Cardiac fibroblast (primary cell): ENCODE results near the gene ARIH1.
A peak's percentile ranks its signal among the peaks of the same experiment; 100 is the strongest.
"Not testable (repeated sequence)": the region's sequence is repeated elsewhere in the genome, so short reads cannot be mapped to it uniquely, and the experiment has no call there.

Source experiments
- DNase-seq, 2 donors: peaks; one replicate each; pipeline versions ENCODE4 v3.0.0 to v3.0.0-alpha.2; 2010; ENCODE audit warnings: low read depth in 2 of 2
- H3K4me3 ChIP-seq, 2 donors: replicated peaks in 1 of 2; 1 replicate in 1 of 2; 2 replicates in 1 of 2; pipeline ENCODE4 v1.5.1; 2011; ENCODE audit warnings: low read depth in 2 of 2, low read length in 2 of 2, mild to moderate bottlenecking in 2 of 2, moderate library complexity in 1 of 2
- CTCF ChIP-seq: IDR thresholded peaks from one replicate; pipeline ENCODE4 v1.5.1; 2011; ENCODE audit warnings: low read depth, mild to moderate bottlenecking, low read length, inconsistent platforms

The ARIH1 gene

DNA sequence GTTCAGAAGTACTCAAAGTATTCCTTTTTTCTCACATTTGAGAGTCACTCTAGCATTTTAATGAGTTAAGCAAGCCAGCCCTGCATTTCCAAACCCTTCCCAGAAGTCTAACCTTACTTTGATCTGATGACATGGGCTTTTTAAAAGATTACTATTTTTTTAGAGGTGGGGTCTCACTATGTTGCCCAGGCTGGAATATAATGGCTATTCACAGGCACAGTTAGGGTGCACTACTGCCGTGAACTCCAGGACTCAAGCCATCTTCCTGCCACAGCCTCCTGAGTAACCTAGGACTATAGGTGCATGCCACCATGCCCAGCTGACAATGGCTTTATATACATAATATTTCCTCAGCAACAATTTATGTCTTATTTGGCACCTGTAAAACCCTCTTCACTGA, 116.3 kb downstream of the ARIH1 start:
- TF ChIP-seq CTCF, result no peak
- no peak overlapping the region for H3K4me3 ChIP-seq
- no peak for DNase-seq

GRCh38 chr15:72591361-72591760, 117.2 kb downstream of the ARIH1 start:
- no peak for TF ChIP-seq CTCF
- no peak overlapping the region for H3K4me3 ChIP-seq
- DNase-seq, result peak in 1 of 2 donors; percentile 23

- no peak for TF ChIP-seq CTCF
- DNase-seq, result no peak
- H3K4me3 ChIP-seq, result no peak overlapping the region
Measured at GRCh38 chr15:72592097-72592496, 118.0 kb downstream of the ARIH1 start.

GRCh38 chr15:72592676-72593075, 118.5 kb downstream of the ARIH1 start:
- H3K4me3 ChIP-seq, result no peak overlapping the region
- TF ChIP-seq CTCF, result no peak
- no peak for DNase-seq

DNA sequence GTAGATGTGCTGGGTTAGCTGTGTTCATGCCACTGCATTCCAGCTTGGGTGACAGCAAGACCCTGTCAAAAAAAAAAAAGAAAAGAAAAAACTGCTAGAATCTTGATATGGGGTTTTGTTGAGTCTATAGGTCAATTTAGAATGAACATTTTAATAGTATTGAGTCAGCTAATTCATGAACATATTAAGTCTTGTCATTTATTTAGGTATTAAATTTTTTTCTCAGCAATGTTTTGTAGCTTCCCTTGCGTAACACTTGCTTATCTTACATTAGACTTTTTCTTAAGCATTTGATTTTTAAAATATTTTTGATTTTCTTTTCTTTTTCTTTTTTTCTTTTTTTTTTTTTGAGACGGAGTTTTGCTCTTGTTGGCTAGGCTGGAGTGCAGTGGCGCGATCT, 119.7 kb downstream of the ARIH1 start:
- no peak for TF ChIP-seq CTCF
- DNase-seq, result no peak
- no peak overlapping the region for H3K4me3 ChIP-seq

DNA sequence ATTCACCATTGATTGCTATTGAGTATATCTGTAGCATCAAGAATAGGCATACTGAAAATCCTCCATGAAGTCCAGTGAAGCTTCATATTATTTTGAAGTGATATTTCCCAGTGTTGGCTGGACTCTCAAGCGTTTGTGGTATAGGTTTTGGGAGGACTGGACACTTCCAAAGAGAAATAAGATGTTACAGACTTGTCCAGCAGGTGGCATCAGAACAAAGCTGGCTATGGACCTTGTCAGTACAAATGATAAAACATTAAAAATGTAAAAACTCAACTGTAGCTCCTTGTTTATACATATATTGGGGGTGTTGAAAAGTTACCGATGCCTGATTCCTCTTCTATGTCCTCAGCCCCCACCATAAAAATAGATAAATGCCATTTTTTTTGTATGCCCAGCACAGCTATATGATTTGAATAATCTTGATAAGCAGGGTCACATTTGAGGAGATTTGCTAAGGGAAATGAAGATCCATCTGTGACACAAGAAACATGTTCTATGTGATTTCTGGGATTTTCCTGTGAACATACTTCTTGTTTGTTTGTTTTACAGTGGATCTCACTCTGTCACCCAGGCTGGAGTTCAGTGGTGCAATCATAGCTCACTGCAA, 125.8 kb downstream of the ARIH1 start:
- DNase-seq, result peak; percentile 75 to 77
- H3K4me3 ChIP-seq, result no peak overlapping the region
- peak; percentile 57 for TF ChIP-seq CTCF

DNA sequence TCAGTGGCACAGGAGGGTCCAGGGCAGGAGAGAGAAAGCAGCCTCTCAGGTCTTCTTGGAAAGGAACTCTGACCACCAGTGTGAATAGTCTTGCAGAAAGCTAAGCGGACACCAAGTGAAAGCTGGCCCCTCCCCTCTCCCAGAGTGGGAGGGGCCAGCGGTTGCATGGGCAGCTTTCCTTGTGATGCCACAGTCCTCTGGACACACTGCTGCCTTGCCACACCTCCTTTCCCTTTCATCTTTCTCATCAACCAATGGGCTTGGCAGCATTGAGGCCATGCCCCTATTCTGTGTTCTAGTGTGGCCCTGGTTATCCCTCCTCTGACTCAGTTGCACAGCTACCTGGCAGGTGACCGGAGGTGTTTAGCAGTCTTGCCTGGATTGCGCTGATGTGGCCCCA, 130.7 kb downstream of the ARIH1 start:
- TF ChIP-seq CTCF, result no peak
- no peak overlapping the region for H3K4me3 ChIP-seq
- no peak for DNase-seq

DNA sequence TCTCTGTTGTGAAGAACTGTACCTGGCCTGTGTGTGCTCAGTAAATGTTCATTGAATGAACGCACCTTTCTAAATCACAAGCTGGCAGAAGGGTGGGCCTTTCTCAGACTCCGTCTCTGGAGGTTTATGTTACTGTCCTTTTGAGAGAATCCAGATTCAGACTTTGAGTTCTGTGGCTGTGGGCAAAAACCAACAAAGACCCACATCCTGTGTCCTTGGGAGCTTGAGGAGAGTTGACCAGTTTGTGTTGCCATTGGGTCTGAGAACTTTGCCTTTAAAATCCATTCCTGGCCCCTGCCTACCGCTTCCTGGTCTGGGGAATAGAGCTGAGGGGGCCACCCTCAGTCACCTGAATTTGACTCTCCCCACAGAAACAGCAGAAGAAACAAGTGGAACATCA, 134.0 kb downstream of the ARIH1 start:
- not testable (repeated sequence) for H3K4me3 ChIP-seq, DNase-seq
